HG03060 (cell line): ENCODE results near the gene NOC3L.

ENCODE experiments used
- ATAC-seq: cut with Tn5 transposase; IDR thresholded peaks from one replicate; pipeline ENCODE4 v1.9.1; 2021; ENCODE audit warnings: low read depth, moderate number of reproducible peaks; ENCODE audit not compliant: unreplicated experiment

The NOC3L gene

GRCh38 chr10:94307046-94307615 is 55.6 kb downstream of the NOC3L start:
- no peak for ATAC-seq

- no peak for ATAC-seq
These were observed 58.8 kb downstream of the NOC3L start for GRCh38 chr10:94303929-94304328.

GRCh38 chr10:94300042-94300441 is 62.7 kb downstream of the NOC3L start:
- ATAC-seq, result no peak

- no peak for ATAC-seq
These were observed 63.3 kb downstream of the NOC3L start for GRCh38 chr10:94299417-94299816.

- ATAC-seq, result no peak
These were observed 68.6 kb downstream of the NOC3L start for GRCh38 chr10:94294168-94294567.

GRCh38 chr10:94293354-94293753 is 69.4 kb downstream of the NOC3L start:
- ATAC-seq, result no peak

- no peak for ATAC-seq
These were observed 70.2 kb downstream of the NOC3L start for GRCh38 chr10:94292434-94293090.

GRCh38 chr10:94288361-94289101 is 74.2 kb downstream of the NOC3L start:
- no peak for ATAC-seq

- ATAC-seq, result no peak
These were observed 75.4 kb downstream of the NOC3L start for GRCh38 chr10:94287336-94287735.

- ATAC-seq, result no peak
These were observed 75.8 kb downstream of the NOC3L start for GRCh38 chr10:94286901-94287300.

GRCh38 chr10:94285271-94285670 is 77.5 kb downstream of the NOC3L start:
- ATAC-seq, result no peak
